Stomach (tissue), 9 donors: ENCODE measurements around the gene ATXN7L1. TPM values are rescaled to one million over a fixed set of nuclear protein-coding genes. Genes with fewer than 3 reads are reported as not detected.

ENCODE experiments used
- DNase-seq, 2 donors: peaks; one replicate each; pipeline versions ENCODE4 v3.0.0 to v3.0.0-alpha.2; 2013 to 2019
- H3K27ac ChIP-seq, 5 donors: fragments of 200-600 bp in 4 of 5; sonication (generic) in 4 of 5; one replicate each; pipeline ENCODE4 v1.5.1; 2013 to 2019; ENCODE audit warnings: mild to moderate bottlenecking in 1 of 5, moderate library complexity in 1 of 5
- H3K27me3 ChIP-seq, 3 donors: fragments of 200-600 bp; sonication (generic); one replicate each; pipeline ENCODE4 v1.5.1; 2017 to 2019; ENCODE audit warnings: mixed run types in 1 of 3
- H3K36me3 ChIP-seq, 4 donors: fragments of 200-600 bp; sonication (generic); 1 replicate in 3 of 4; 2 replicates in 1 of 4; pipeline ENCODE4 v1.5.1; 2016 to 2019
- H3K4me1 ChIP-seq, 4 donors: fragments of 200-600 bp; sonication (generic); one replicate each; pipeline ENCODE4 v1.5.1; 2016 to 2019
- H3K4me3 ChIP-seq, 4 donors: fragments of 200-600 bp; sonication (generic) in 3 of 4; one replicate each; pipeline ENCODE4 v1.5.1; 2016 to 2019; ENCODE audit warnings: mild to moderate bottlenecking in 1 of 4
- H3K9me3 ChIP-seq, 4 donors: fragments of 200-600 bp; sonication (generic); one replicate each; pipeline ENCODE4 v1.5.1; 2016 to 2019
- EP300 ChIP-seq: sonication (generic); formaldehyde crosslinking; IDR thresholded peaks from one replicate; pipeline ENCODE4 v1.6.1; 2017; ENCODE audit warnings: antibody characterized with exemption
- POLR2A ChIP-seq, 4 donors: fragments of 450-650 bp; IDR thresholded peaks; one replicate each; pipeline ENCODE4 v1.6.1; 2016; ENCODE audit warnings: antibody characterized with exemption in 4 of 4, control low read depth in 2 of 4, mild to moderate bottlenecking in 1 of 4, moderate library complexity in 1 of 4
- POLR2AphosphoS5 ChIP-seq, 3 donors: sonication (generic); formaldehyde crosslinking; IDR thresholded peaks; one replicate each; pipeline ENCODE4 v1.6.1; 2016; ENCODE audit warnings: antibody characterized with exemption in 3 of 3
- WGBS, 5 donors: extraction: QIAGEN DNeasy Blood & Tissue Kit in 3 of 5; methylation state at CpG; one replicate each; pipeline versions ENCODE4 v1.1.5 to v1.1.7; 2013 to 2018; 5-methylcytosine and 5-hydroxymethylcytosine counted together
- intact Hi-C: fragments of 100-400 bp; cut with DNase I; formaldehyde crosslinking; loops from one replicate; pipeline ENCODE4 v1.15.1; 2023; ENCODE audit warnings: low total_unique reads
- polyA plus RNA-seq, 3 donors: library from polyadenylated mRNA; stranded (reverse); fragments of 200-250 nt; gene quantifications; one replicate each; pipeline ENCODE4 v1.2.3, GENCODE V29; 2013
- total RNA-seq, 5 donors: library from RNA; depleted of rRNA; stranded (reverse); fragments of >200 nt; gene quantifications; one replicate each; pipeline versions ENCODE4 v1.1.0 to v1.2.3, GENCODE V29; 2014 to 2016
- TF ChIP-seq, protein P1 (sequence below), 7 experiments: fragments of 450-650 bp in 4 of 7; fragments of 200-600 bp in 3 of 7; sonication (generic) in 3 of 7; IDR thresholded peaks; one replicate each; pipeline ENCODE4 v1.5.1; 2016 to 2019; ENCODE audit warnings: antibody characterized with exemption in 7 of 7, control low read depth in 2 of 7, mild to moderate bottlenecking in 1 of 7
- donor health status: healthy with polysubstance abuse.
- donor health status: Bipolar disorder and iron deficiency.
- donor health status: healthy.

ATXN7L1 gene
- total and polyA plus RNA-seq, 8 donors = 3.8 to 92.2 (median 8.8) TPM

DNA sequence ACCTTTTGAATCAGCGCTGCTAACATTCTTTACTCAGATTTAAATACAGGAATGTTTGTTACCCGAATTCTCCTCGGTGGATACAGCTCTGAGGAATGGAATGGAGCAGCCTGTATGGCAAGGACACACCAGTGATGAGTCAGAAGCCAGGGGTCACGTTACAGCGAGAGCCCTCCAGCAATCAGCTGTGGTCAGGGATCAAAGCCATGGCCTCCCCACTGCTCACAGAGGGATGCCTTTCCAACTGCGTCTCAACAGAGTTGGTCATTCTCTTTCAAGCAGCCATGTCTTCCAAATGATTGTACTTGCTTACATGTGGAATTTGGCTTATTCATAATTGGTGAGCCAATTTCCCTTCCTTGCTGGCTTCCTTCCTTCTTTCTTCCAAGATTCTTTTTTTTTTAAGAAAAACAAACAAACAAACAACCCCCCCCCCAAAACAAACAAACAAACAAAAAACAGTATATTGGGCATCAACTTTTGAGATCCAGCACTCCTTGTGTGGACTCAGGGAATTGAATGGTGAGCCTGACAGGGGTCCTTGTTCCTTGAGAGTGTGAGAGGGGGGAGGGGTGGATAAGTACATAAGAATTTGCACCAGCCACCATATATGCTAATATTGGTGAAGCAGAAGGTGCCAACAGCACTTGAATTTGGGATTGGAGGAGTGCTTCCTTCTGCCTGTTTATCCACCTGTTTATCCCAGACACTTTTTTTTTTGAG lies 100.2 kb downstream of the ATXN7L1 start:
- Histone ChIP-seq H3K27me3 (no peaks in the 10 kb centered on the region), H3K4me3 (no peak overlapping the region), H3K9me3 (no peaks in the 10 kb centered on the region), H3K27ac (peak overlapping the region in 3 of 5 donors; percentile 55 to 60 (median 58)), H3K36me3 (no peaks in the 10 kb centered on the region), H3K4me1 (peaks cover 0 to 28% (median 17%) of the 10 kb centered on the region in 4 donors)
- DNase-seq = peak; percentile 34 to 35
- TF ChIP-seq POLR2AphosphoS5 (IDR thresholded peaks at IDR 0.05) (peak in 2 of 3 donors; percentile 41 to 76), EP300 (no peak)
- WGBS, 5 donors = 55 to 77% (median 65%) methylated on average over 6 of the region's 6 CpGs
- intact Hi-C loops = no loop called here

DNA sequence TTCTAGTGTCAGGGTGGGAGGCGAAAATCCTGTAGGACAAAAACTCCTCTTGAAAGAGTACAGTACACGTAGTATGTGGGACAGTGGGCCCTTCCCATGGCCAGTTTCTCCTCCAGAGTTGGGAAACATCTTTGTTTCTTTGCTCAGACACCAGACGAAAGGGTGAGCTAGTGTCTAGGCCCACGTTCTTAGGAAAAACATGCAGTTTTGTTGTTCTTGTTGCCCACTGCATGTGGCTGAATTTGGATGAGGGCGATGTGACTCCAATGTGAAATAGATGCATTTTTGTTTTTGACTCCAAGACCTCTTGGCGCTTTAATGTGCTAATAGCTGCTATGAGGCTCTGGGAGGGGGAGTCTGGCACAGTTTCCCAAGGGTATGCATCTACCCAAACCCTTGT lies 100.8 kb downstream of the ATXN7L1 start:
- 71 to 96% (median 90%) methylated on average over 6 of the region's 6 CpGs for WGBS, 5 donors
- intact Hi-C loops = no loop called here
- TF ChIP-seq, protein P1, sequence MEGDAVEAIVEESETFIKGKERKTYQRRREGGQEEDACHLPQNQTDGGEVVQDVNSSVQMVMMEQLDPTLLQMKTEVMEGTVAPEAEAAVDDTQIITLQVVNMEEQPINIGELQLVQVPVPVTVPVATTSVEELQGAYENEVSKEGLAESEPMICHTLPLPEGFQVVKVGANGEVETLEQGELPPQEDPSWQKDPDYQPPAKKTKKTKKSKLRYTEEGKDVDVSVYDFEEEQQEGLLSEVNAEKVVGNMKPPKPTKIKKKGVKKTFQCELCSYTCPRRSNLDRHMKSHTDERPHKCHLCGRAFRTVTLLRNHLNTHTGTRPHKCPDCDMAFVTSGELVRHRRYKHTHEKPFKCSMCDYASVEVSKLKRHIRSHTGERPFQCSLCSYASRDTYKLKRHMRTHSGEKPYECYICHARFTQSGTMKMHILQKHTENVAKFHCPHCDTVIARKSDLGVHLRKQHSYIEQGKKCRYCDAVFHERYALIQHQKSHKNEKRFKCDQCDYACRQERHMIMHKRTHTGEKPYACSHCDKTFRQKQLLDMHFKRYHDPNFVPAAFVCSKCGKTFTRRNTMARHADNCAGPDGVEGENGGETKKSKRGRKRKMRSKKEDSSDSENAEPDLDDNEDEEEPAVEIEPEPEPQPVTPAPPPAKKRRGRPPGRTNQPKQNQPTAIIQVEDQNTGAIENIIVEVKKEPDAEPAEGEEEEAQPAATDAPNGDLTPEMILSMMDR (IDR thresholded peaks at IDR 0.05) = no peak
- TF ChIP-seq EP300 (no peak), POLR2AphosphoS5 (IDR thresholded peaks at IDR 0.05) (no peak), POLR2A (IDR thresholded peaks at IDR 0.05) (no peak)
- no peaks in the 10 kb centered on the region for H3K36me3 ChIP-seq
- no peaks in the 10 kb centered on the region for H3K27me3 ChIP-seq
- no peaks in the 10 kb centered on the region for H3K9me3 ChIP-seq
- H3K4me1 ChIP-seq = peaks cover 0 to 28% (median 15%) of the 10 kb centered on the region in 4 donors
- no peak for DNase-seq
- peak overlapping the region in 3 of 5 donors; percentile 55 to 60 (median 58) for H3K27ac ChIP-seq
- H3K4me3 ChIP-seq = no peak overlapping the region

DNA sequence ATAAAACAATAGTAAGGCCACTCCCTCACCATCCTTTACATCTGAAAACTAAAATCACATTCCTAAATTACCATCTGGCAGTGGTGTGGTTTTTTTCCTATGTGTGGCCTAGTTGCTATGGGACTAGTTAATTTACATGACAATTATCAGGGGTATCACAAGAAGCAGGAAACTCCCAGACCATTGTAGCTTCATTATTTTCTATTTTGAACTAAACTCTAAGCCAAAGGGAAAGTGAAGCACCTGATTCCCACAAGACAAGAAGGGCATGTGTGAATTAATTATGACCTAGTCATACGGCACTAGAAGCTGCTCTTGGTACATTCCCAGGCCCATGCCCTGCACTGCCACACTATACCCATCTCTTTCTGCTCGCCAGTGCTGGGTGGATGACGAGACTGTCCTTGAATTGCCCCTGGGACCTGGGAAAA lies 103.4 kb downstream of the ATXN7L1 start:
- Histone ChIP-seq H3K4me3 (no peak overlapping the region), H3K27ac (no peak overlapping the region), H3K4me1 (peaks cover 0 to 20% (median 14%) of the 10 kb centered on the region in 4 donors), H3K27me3 (no peaks in the 10 kb centered on the region), H3K9me3 (no peaks in the 10 kb centered on the region), H3K36me3 (no peaks in the 10 kb centered on the region)
- TF ChIP-seq, protein P1 (IDR thresholded peaks at IDR 0.05) = no peak
- TF ChIP-seq POLR2A (IDR thresholded peaks at IDR 0.05) (no peak), POLR2AphosphoS5 (IDR thresholded peaks at IDR 0.05) (no peak), EP300 (no peak)
- intact Hi-C loops = no loop called here
- WGBS, 5 donors = 92 to 98% (median 95%) methylated on average over 3 of the region's 3 CpGs
- no peak for DNase-seq

DNA sequence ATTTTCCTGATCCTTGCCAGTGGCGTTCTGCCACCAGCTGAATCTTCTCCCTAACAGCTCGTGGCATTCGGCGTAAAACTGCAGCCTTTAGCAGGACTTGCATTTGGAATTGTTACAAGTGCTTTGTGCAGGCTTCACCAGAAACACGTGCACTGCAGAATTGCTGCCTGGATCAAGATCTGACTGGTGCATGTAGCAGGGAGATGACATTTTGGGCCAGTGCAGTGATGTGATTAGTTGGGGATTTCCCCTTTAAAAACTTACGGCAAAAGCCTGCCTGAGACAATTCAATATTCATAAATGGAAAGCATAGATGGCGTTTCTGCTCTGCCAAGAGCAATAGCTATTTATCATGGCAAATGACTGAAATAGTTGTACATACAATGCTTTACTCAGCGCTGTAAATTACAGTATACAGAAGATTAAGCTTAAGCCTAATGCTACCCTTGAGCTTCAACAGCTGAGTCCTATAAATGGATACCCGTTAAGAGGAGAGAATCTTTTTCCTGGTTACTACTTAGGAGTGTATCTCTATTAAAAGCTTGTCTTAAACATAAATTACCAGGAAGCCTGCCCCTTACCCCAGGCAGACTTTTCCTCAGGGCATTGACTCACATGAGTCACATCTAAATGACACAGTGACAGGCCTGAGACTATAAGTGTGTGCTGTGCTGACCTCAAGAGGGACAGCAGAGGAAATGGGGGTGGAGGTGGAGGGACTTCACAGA lies 106.3 kb downstream of the ATXN7L1 start:
- intact Hi-C loops = no loop called here
- Histone ChIP-seq H3K27me3 (no peaks in the 10 kb centered on the region), H3K36me3 (no peaks in the 10 kb centered on the region), H3K4me3 (no peak overlapping the region), H3K4me1 (peaks cover 0 to 7% (median 0%) of the 10 kb centered on the region in 4 donors), H3K9me3 (no peaks in the 10 kb centered on the region), H3K27ac (peak overlapping the region in 2 of 5 donors; percentile 13 to 50)
- DNase-seq = peak in 1 of 2 donors; percentile 70
- TF ChIP-seq POLR2AphosphoS5 (IDR thresholded peaks at IDR 0.05) = no peak
- TF ChIP-seq POLR2A (IDR thresholded peaks at IDR 0.05) = no peak
- TF ChIP-seq, protein P1 (IDR thresholded peaks at IDR 0.05) = no peak
- no peak for TF ChIP-seq EP300
- WGBS, 5 donors = 61 to 79% (median 74%) methylated on average over 9 of the region's 9 CpGs
